Measurements from ENCODE around the gene NOTCH4. TPM values are rescaled to one million over a fixed set of nuclear protein-coding genes. Genes with fewer than 3 reads are reported as not detected.

NOTCH4 gene
- total and polyA plus RNA-seq, 9 of the 15 experiments (the other 6 are each of a cell fraction or from before 2014, with no cell fraction given) = 0.24 to 4.3 (median 1.7) TPM

GRCh38 chr6:32195652-32195901 is 28.3 kb downstream of the NOTCH4 start (continued):
- no peak for TF ChIP-seq ZBTB40 (IDR thresholded peaks at IDR 0.05)
- TF ChIP-seq ZBTB40 (CRISPR knock-in tag; IDR thresholded peaks at IDR 0.05) = no peak
- TF ChIP-seq CXXC5 (CRISPR knock-in tag; IDR thresholded peaks at IDR 0.05) = no peak
- peak; percentile 98 for TF ChIP-seq CCNT2 (IDR thresholded peaks at IDR 0.05; ENCODE audit: borderline replicate concordance, extremely low read depth, insufficient read length, low read depth, low read length)
- TF ChIP-seq TRIM24 (IDR thresholded peaks at IDR 0.05) = no peak
- TF ChIP-seq POLR2AphosphoS2 (IDR thresholded peaks at IDR 0.05; ENCODE audit: low read length) = no peak
- no peak for TF ChIP-seq RREB1 (CRISPR knock-in tag; IDR thresholded peaks at IDR 0.05)
- TF ChIP-seq CHCHD3 (CRISPR knock-in tag; IDR thresholded peaks at IDR 0.05) = no peak
- no peak for TF ChIP-seq CHD4 (IDR thresholded peaks at IDR 0.05; ENCODE audit: insufficient read depth, insufficient replicate concordance, low read depth, low read length, poor library complexity, severe bottlenecking)
- no peak for TF ChIP-seq YBX1 (IDR thresholded peaks at IDR 0.05)

All from K562 (cell line).